ENCODE measurements around the gene SLC9A8. TPM values are rescaled to one million over a fixed set of nuclear protein-coding genes. Genes with fewer than 3 reads are reported as not detected.

SLC9A8 gene
- total RNA-seq, 1 experiment from 2014 or later, result 7.5 TPM

GRCh38 chr20:49765846-49766541 lies 46.6 kb upstream of the SLC9A8 start:
- Histone ChIP-seq H3K9ac (ENCODE audit: extremely low read depth, insufficient read length, low read length) (no peak overlapping the region), H3K4me2 (ENCODE audit: insufficient read depth, insufficient read length, low read length) (no peak overlapping the region), H2BK15ac (ENCODE audit: low read depth, low read length) (no peak overlapping the region), H4K5ac (ENCODE audit: insufficient read length, low read depth, low read length) (no peak overlapping the region), H3K4me1 (ENCODE audit: insufficient read depth, low read length) (peaks cover 19% of the 10 kb centered on the region), H4K20me1 (ENCODE audit: control insufficient read depth, insufficient read depth, insufficient read length) (no peaks in the 10 kb centered on the region), H3K23me2 (ENCODE audit: insufficient read length, low read depth, low read length, poor library complexity, severe bottlenecking) (no peaks in the 10 kb centered on the region), H4K91ac (ENCODE audit: insufficient read length, low read depth, low read length) (no peak overlapping the region), H3K9me3 (ENCODE audit: control insufficient read depth, low read depth, low read length) (no peaks in the 10 kb centered on the region), H2BK5ac (ENCODE audit: insufficient read length, low read length) (no peak overlapping the region), H2BK20ac (ENCODE audit: low read depth, low read length, poor library complexity, severe bottlenecking) (no peak overlapping the region), H3K27ac (ENCODE audit: insufficient read length, low read depth, low read length) (no peak overlapping the region), H3K23ac (ENCODE audit: insufficient read length, low read depth, low read length) (no peak overlapping the region), H3K56ac (ENCODE audit: insufficient read length, low read depth, low read length) (no peak overlapping the region), H3T11ph (ENCODE audit: low read length) (no peak overlapping the region), H2BK120ac (ENCODE audit: low read depth, low read length, poor library complexity, severe bottlenecking) (no peak overlapping the region), H2AK5ac (ENCODE audit: insufficient read length, low read length) (no peak overlapping the region), H2BK12ac (ENCODE audit: insufficient read length, low read depth, low read length) (no peak overlapping the region), H4K8ac (replicated peaks; ENCODE audit: insufficient read length, low read depth, low read length) (no peak overlapping the region), H2AFZ (ENCODE audit: low read length) (no peak overlapping the region), H3K79me2 (ENCODE audit: insufficient read depth, low read length) (no peaks in the 10 kb centered on the region), H3K18ac (ENCODE audit: insufficient read length, low read depth, low read length) (no peak overlapping the region), H3K27me3 (ENCODE audit: insufficient read depth, low read length) (no peaks in the 10 kb centered on the region), H3K14ac (ENCODE audit: insufficient read depth, low read length) (no peak overlapping the region), H3K4ac (ENCODE audit: low read depth, low read length) (no peak overlapping the region), H3K79me1 (ENCODE audit: insufficient read depth, low read depth, low read length, poor library complexity, severe bottlenecking) (no peaks in the 10 kb centered on the region)
- peaks cover 56 to 57% of the 10 kb centered on the region in 2 experiments for H3K4me1 Mint-ChIP-seq
- TF ChIP-seq CTCF (conservative IDR thresholded peaks at IDR 0.05), result no peak
- peaks cover 0 to 13% (median 9%) of the 10 kb centered on the region in 3 experiments; a peak in 4 of 7 replicates for H3K36me3 Mint-ChIP-seq (ENCODE audit: insufficient read depth in 1 of 3, low read depth in 3 of 3)
- H3K27me3 Mint-ChIP-seq (ENCODE audit: low read depth), result no peaks in the 10 kb centered on the region
- no peak overlapping the region for H3K27ac Mint-ChIP-seq
- H3K4me3 Mint-ChIP-seq, result no peak overlapping the region
- no CpG with 5 or more reads among the region's 2 CpGs for whole genome bisulfite sequencing (ENCODE audit: extremely low coverage, insufficient read length, low lambda C conversion rate)
- H3K9me3 Mint-ChIP-seq, result peaks cover 6 to 12% of the 10 kb centered on the region in 2 experiments; a peak in 4 of 5 replicates
- no peak for DNase-seq

All from H9 (cell line).